ENCODE results near the gene PDE11A.

DNA sequence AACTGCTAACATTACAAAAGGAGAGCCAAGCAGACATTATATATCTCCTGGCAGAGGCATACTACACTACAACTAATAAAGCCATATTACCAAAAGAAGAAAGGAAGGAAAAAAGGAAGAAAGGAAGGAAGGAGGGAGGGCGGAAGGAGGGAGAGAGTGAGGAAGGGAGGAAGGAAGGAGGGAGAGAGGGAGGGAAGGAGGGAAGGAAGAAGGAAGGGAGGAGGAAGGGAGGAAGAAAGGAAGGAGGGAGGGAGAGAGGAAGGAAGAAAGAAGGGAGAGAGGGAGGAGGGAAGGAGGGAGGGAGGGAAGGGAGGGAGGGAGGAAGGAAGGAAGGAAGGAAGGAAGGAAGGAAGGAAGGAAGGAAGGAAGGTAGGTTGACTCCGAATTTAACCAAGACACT is 133.4 kb downstream of the PDE11A start:
- TF ChIP-seq, protein P1, sequence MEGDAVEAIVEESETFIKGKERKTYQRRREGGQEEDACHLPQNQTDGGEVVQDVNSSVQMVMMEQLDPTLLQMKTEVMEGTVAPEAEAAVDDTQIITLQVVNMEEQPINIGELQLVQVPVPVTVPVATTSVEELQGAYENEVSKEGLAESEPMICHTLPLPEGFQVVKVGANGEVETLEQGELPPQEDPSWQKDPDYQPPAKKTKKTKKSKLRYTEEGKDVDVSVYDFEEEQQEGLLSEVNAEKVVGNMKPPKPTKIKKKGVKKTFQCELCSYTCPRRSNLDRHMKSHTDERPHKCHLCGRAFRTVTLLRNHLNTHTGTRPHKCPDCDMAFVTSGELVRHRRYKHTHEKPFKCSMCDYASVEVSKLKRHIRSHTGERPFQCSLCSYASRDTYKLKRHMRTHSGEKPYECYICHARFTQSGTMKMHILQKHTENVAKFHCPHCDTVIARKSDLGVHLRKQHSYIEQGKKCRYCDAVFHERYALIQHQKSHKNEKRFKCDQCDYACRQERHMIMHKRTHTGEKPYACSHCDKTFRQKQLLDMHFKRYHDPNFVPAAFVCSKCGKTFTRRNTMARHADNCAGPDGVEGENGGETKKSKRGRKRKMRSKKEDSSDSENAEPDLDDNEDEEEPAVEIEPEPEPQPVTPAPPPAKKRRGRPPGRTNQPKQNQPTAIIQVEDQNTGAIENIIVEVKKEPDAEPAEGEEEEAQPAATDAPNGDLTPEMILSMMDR (IDR thresholded peaks at IDR 0.05; ENCODE audit: insufficient read depth, low read length, poor library complexity, severe bottlenecking), result no peak
- TF ChIP-seq EZH2phosphoT487 (conservative IDR thresholded peaks at IDR 0.05; ENCODE audit: low read length), result no peak

Measured in SU-DHL-6 (cell line).